KMS-11 (cell line): Measurements from ENCODE around the gene DLGAP1.

Experiments
- H2AFZ ChIP-seq: fragments of 200-600 bp; sonication (generic); 2 replicates; pipeline ENCODE4 v1.6.1; 2016; ENCODE audit warnings: antibody characterized with exemption, mixed run types, low read depth
- H3K27ac ChIP-seq: fragments of 200-600 bp; sonication (generic); 2 replicates; pipeline ENCODE4 v1.6.1; 2016; ENCODE audit warnings: mild to moderate bottlenecking, mixed run types
- H3K27me3 ChIP-seq: fragments of 200-600 bp; sonication (generic); 2 replicates; pipeline ENCODE4 v1.6.1; 2017; ENCODE audit warnings: mild to moderate bottlenecking, low read depth, mixed run types, moderate library complexity; ENCODE audit not compliant: insufficient read depth
- H3K36me3 ChIP-seq: fragments of 200-600 bp; sonication (generic); 2 replicates; pipeline ENCODE4 v1.6.1; 2017; ENCODE audit warnings: mild to moderate bottlenecking, mixed run types; ENCODE audit not compliant: insufficient read depth
- H3K4me1 ChIP-seq: fragments of 200-600 bp; sonication (generic); 2 replicates; pipeline ENCODE4 v1.6.1; 2016; ENCODE audit warnings: mild to moderate bottlenecking, low read depth, mixed run types; ENCODE audit not compliant: poor library complexity, severe bottlenecking
- H3K4me2 ChIP-seq: fragments of 200-600 bp; sonication (generic); 2 replicates; pipeline ENCODE4 v1.7.0; 2016; ENCODE audit warnings: mild to moderate bottlenecking, mixed run types
- H3K4me3 ChIP-seq: fragments of 200-600 bp; sonication (generic); IDR thresholded peaks from 2 replicates; pipeline ENCODE4 v1.6.1; 2017; ENCODE audit warnings: low read depth, low read length, mixed read lengths; ENCODE audit not compliant: insufficient read depth
- H3K79me2 ChIP-seq: fragments of 200-600 bp; sonication (generic); 2 replicates; pipeline ENCODE4 v1.6.1; 2016; ENCODE audit warnings: low read depth, mixed run types; ENCODE audit not compliant: insufficient read depth
- H3K9ac ChIP-seq: fragments of 200-600 bp; sonication (generic); 2 replicates; pipeline ENCODE4 v1.6.1; 2016; ENCODE audit warnings: mild to moderate bottlenecking, mixed run types
- H4K20me1 ChIP-seq: fragments of 200-600 bp; sonication (generic); 2 replicates; pipeline ENCODE4 v1.6.1; 2016; ENCODE audit warnings: mild to moderate bottlenecking, mixed run types; ENCODE audit not compliant: insufficient read depth
- TF ChIP-seq, protein P1 (sequence below): fragments of 200-600 bp; sonication (generic); conservative IDR thresholded peaks from 2 replicates; pipeline ENCODE4 v1.6.1; 2017; ENCODE audit warnings: low read depth, mild to moderate bottlenecking, antibody characterized with exemption, low read length, moderate library complexity, mixed read lengths

The DLGAP1 gene

DNA sequence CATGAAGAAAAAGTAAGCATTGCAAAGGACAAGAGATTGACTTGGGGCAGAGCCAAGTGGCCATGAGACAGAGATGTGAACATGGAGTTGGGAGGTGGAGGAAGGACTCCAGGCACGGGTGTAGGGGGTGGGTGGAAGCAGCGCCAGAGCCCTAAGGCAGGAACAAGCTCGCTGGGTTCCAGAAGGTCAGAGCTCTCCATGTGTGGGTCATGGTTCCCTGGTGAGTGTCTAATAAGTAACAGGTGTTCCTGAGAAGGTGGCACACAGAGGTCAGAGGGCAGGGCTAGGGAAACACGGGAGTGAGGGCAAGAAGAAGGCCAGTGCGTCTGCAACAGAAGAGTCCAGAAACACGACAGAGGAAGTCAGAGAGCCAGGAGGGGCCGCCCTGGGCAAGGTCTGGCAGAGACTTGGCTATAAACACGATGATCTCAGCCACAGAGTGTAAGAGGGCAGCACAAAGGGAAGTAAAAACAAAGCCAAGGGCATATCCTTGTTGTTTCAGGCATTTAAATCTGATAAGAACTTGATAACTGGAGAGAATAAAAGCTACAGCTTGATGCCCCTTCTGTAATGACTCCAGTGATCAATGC is 744.3 kb downstream of the DLGAP1 start:
- Histone ChIP-seq H3K79me2 (no peaks in the 10 kb centered on the region), H3K36me3 (no peaks in the 10 kb centered on the region), H3K27me3 (no peaks in the 10 kb centered on the region), H3K9ac (no peak overlapping the region), H3K4me1 (peaks cover 10% of the 10 kb centered on the region), H2AFZ (no peak overlapping the region), H3K27ac (no peak overlapping the region), H4K20me1 (no peaks in the 10 kb centered on the region), H3K4me2 (no peak overlapping the region), H3K4me3 (no peak overlapping the region)
- TF ChIP-seq, protein P1, sequence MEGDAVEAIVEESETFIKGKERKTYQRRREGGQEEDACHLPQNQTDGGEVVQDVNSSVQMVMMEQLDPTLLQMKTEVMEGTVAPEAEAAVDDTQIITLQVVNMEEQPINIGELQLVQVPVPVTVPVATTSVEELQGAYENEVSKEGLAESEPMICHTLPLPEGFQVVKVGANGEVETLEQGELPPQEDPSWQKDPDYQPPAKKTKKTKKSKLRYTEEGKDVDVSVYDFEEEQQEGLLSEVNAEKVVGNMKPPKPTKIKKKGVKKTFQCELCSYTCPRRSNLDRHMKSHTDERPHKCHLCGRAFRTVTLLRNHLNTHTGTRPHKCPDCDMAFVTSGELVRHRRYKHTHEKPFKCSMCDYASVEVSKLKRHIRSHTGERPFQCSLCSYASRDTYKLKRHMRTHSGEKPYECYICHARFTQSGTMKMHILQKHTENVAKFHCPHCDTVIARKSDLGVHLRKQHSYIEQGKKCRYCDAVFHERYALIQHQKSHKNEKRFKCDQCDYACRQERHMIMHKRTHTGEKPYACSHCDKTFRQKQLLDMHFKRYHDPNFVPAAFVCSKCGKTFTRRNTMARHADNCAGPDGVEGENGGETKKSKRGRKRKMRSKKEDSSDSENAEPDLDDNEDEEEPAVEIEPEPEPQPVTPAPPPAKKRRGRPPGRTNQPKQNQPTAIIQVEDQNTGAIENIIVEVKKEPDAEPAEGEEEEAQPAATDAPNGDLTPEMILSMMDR = no peak

GRCh38 chr18:3709205-3709604 is 745.9 kb downstream of the DLGAP1 start:
- Histone ChIP-seq H3K79me2 (no peaks in the 10 kb centered on the region), H2AFZ (no peak overlapping the region), H3K4me3 (no peak overlapping the region), H3K27me3 (no peaks in the 10 kb centered on the region), H3K27ac (no peak overlapping the region), H3K36me3 (no peaks in the 10 kb centered on the region), H3K4me2 (no peak overlapping the region), H3K4me1 (no peaks in the 10 kb centered on the region), H4K20me1 (no peaks in the 10 kb centered on the region), H3K9ac (no peak overlapping the region)
- TF ChIP-seq, protein P1 = no peak

GRCh38 chr18:3706279-3707097 is 748.6 kb downstream of the DLGAP1 start:
- Histone ChIP-seq H3K79me2 (no peaks in the 10 kb centered on the region), H4K20me1 (no peaks in the 10 kb centered on the region), H3K4me2 (no peak overlapping the region), H3K27me3 (no peaks in the 10 kb centered on the region), H3K27ac (no peak overlapping the region), H3K9ac (no peak overlapping the region), H3K36me3 (no peaks in the 10 kb centered on the region), H3K4me1 (no peaks in the 10 kb centered on the region), H3K4me3 (no peak overlapping the region), H2AFZ (no peak overlapping the region)
- TF ChIP-seq, protein P1 = no peak

- no peaks in the 10 kb centered on the region for H3K79me2 ChIP-seq
- no peaks in the 10 kb centered on the region for H3K36me3 ChIP-seq
- no peak overlapping the region for H3K27ac ChIP-seq
- H3K27me3 ChIP-seq = no peaks in the 10 kb centered on the region
- no peak overlapping the region for H3K4me3 ChIP-seq
- H3K4me2 ChIP-seq = no peak overlapping the region
- no peaks in the 10 kb centered on the region for H4K20me1 ChIP-seq
- H2AFZ ChIP-seq = no peak overlapping the region
- H3K4me1 ChIP-seq = no peaks in the 10 kb centered on the region
- TF ChIP-seq, protein P1 = no peak
- no peak overlapping the region for H3K9ac ChIP-seq
Observed at GRCh38 chr18:3704556-3705344, 750.4 kb downstream of the DLGAP1 start.
